Glutamatergic neuron (in vitro differentiated cells): Measurements from ENCODE around the gene IDS. TPM values are rescaled to one million over a fixed set of nuclear protein-coding genes. Genes with fewer than 3 reads are reported as not detected.
"Not testable (repeated sequence)": the region's sequence is repeated elsewhere in the genome, so short reads cannot be mapped to it uniquely, and the experiment has no call there.

ENCODE experiments used
- DNase-seq: peaks from one replicate; pipeline ENCODE4 v3.0.0; 2022
- H3K27ac Mint-ChIP-seq: one replicate; pipeline ENCODE4 v1.8.0; 2020; ENCODE audit warnings: mild to moderate bottlenecking, mixed read lengths, inconsistent platforms; ENCODE audit not compliant: unreplicated experiment
- H3K27me3 Mint-ChIP-seq: one replicate; pipeline ENCODE4 v1.8.0; 2020; ENCODE audit warnings: mild to moderate bottlenecking, moderate library complexity, mixed read lengths, inconsistent platforms; ENCODE audit not compliant: unreplicated experiment
- H3K36me3 Mint-ChIP-seq: one replicate; pipeline ENCODE4 v1.8.0; 2020; ENCODE audit warnings: mild to moderate bottlenecking, mixed read lengths, inconsistent platforms; ENCODE audit not compliant: unreplicated experiment
- H3K4me1 Mint-ChIP-seq: one replicate; pipeline ENCODE4 v1.8.0; 2020; ENCODE audit warnings: mild to moderate bottlenecking, low read depth, mixed read lengths, inconsistent platforms; ENCODE audit not compliant: unreplicated experiment
- H3K4me3 Mint-ChIP-seq: one replicate; pipeline ENCODE4 v1.8.0; 2020; ENCODE audit warnings: mild to moderate bottlenecking, mixed read lengths, inconsistent platforms; ENCODE audit not compliant: unreplicated experiment
- H3K9me3 Mint-ChIP-seq: one replicate; pipeline ENCODE4 v1.8.0; 2020; ENCODE audit warnings: mild to moderate bottlenecking, moderate library complexity, mixed read lengths, inconsistent platforms; ENCODE audit not compliant: unreplicated experiment
- CTCF ChIP-seq: fragments of 200-600 bp; sonication (generic); IDR thresholded peaks from one replicate; pipeline ENCODE4 v1.5.0; 2021; ENCODE audit not compliant: partially characterized antibody, unreplicated experiment
- total RNA-seq: library from RNA; stranded (reverse); fragmentation: NEBNext Ultra II Directional; extraction: Animal tissue kit (Norgen Biotek cat#: 25700); gene quantifications from one replicate; pipeline ENCODE4 v1.2.1, GENCODE V29; 2021; ENCODE audit not compliant: unreplicated experiment

Gene IDS
- total RNA-seq, 1 donor from 2014 or later: 86.4 TPM

- H3K27me3 Mint-ChIP-seq: no peaks in the 10 kb centered on the region
- no peak overlapping the region for H3K4me3 Mint-ChIP-seq
- no peak for DNase-seq
Measured at GRCh38 chrX:149494844-149495565, 10.1 kb downstream of the IDS start.

GRCh38 chrX:149493567-149494562 is 11.2 kb downstream of the IDS start:
- peaks cover 7% of the 10 kb centered on the region for H3K4me1 Mint-ChIP-seq
- no peaks in the 10 kb centered on the region for H3K36me3 Mint-ChIP-seq
- H3K9me3 Mint-ChIP-seq: peaks cover 2% of the 10 kb centered on the region
- H3K27me3 Mint-ChIP-seq: no peaks in the 10 kb centered on the region
- no peak overlapping the region for H3K4me3 Mint-ChIP-seq
- no peak overlapping the region for H3K27ac Mint-ChIP-seq
- TF ChIP-seq CTCF: no peak
- no peak for DNase-seq

More at GRCh38 chrX:149494844-149495565, 10.1 kb downstream of the IDS start:
- no peaks in the 10 kb centered on the region for H3K36me3 Mint-ChIP-seq
- H3K9me3 Mint-ChIP-seq: no peaks in the 10 kb centered on the region
- no peak for TF ChIP-seq CTCF
- peaks cover 5% of the 10 kb centered on the region for H3K4me1 Mint-ChIP-seq
- no peak overlapping the region for H3K27ac Mint-ChIP-seq

- H3K4me3 Mint-ChIP-seq: no peak overlapping the region
- no peak for DNase-seq
- peaks cover 3% of the 10 kb centered on the region for H3K9me3 Mint-ChIP-seq
- peaks cover 2% of the 10 kb centered on the region for H3K27me3 Mint-ChIP-seq
- no peak overlapping the region for H3K27ac Mint-ChIP-seq
- H3K4me1 Mint-ChIP-seq: peaks cover 9% of the 10 kb centered on the region
- TF ChIP-seq CTCF: no peak
- no peaks in the 10 kb centered on the region for H3K36me3 Mint-ChIP-seq
Measured at GRCh38 chrX:149491812-149492211, 13.3 kb downstream of the IDS start.

- Mint-ChIP-seq H3K36me3 (no peaks in the 10 kb centered on the region), H3K4me3 (peak overlapping the region; percentile 43), H3K27ac (peak overlapping the region; percentile 50), H3K27me3 (peaks cover 2% of the 10 kb centered on the region), H3K4me1 (peaks cover 9% of the 10 kb centered on the region), H3K9me3 (peaks cover 3% of the 10 kb centered on the region)
- no peak for TF ChIP-seq CTCF
- DNase-seq: no peak
Measured at GRCh38 chrX:149490100-149490499, 15.0 kb downstream of the IDS start.

GRCh38 chrX:149488411-149489052 is 16.6 kb downstream of the IDS start:
- peak overlapping the region; percentile 90 for H3K27ac Mint-ChIP-seq
- H3K4me3 Mint-ChIP-seq: peak overlapping the region; percentile 55
- H3K9me3 Mint-ChIP-seq, DNase-seq, H3K27me3 Mint-ChIP-seq, H3K4me1 Mint-ChIP-seq, H3K36me3 Mint-ChIP-seq: not testable (repeated sequence)

- H3K4me3 Mint-ChIP-seq, H3K9me3 Mint-ChIP-seq, H3K36me3 Mint-ChIP-seq, H3K27ac Mint-ChIP-seq, DNase-seq, H3K27me3 Mint-ChIP-seq, H3K4me1 Mint-ChIP-seq: not testable (repeated sequence)
Measured at GRCh38 chrX:149488008-149488407, 17.1 kb downstream of the IDS start.
